GM19238 (cell line): ENCODE results near the gene PRPH.
"Not testable (repeated sequence)": the region's sequence is repeated elsewhere in the genome, so short reads cannot be mapped to it uniquely, and the experiment has no call there.

Experiments used
- DNase-seq: peaks from one replicate; pipeline ENCODE4 v3.0.0; 2011; ENCODE audit warnings: low spot score; ENCODE audit not compliant: insufficient read length

PRPH gene

DNA sequence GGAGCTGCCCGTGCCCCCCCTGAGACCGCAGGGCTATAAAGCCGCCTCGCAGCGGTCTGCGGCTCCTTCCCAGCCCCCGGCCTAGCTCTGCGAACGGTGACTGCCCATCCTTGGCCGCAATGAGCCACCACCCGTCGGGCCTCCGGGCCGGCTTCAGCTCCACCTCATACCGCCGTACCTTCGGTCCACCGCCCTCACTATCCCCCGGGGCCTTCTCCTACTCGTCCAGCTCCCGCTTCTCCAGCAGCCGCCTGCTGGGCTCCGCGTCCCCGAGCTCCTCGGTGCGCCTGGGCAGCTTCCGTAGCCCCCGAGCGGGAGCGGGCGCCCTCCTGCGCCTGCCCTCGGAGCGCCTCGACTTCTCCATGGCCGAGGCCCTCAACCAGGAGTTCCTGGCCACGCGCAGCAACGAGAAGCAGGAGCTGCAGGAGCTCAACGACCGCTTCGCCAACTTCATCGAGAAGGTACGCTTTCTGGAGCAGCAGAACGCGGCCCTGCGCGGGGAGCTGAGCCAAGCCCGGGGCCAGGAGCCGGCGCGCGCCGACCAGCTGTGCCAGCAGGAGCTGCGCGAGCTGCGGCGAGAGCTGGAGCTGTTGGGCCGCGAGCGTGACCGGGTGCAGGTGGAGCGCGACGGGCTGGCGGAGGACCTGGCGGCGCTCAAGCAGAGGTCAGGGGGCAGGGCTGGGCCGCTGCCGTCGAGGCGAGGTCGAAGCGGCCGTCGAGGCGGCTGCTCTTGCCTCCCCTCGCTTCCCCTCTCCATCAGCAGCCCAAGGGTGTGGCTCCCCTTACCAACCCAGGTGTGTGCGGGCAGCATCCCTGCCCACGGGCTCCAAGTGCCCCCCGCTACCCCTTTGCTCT is at the start of gene PRPH:
TSS of gene PRPH (plus strand) at position 66 of the 855 bp plus-strand sequence. CDS start at position 120, 54 bp downstream.
- DNase-seq = no peak

DNA sequence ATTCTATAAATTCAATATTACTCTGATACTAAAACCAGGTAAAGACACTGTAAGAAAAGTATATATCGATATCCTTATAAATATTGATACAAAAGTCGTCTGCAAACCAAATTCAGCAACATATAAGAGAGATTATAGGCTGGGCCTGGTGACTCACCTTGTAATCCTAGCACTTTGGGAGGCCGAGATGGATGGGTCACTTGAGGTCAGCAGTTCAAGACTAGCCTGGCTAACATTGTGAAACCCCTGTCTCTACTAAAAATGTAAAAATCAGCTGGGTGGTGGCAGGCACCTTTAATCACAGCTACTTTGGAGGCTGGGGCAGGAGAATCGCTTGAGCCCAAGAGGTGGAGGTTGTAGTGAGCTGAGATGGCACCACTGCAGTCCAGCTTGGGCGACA is 43.6 kb upstream of the PRPH start:
- no peak for DNase-seq

DNA sequence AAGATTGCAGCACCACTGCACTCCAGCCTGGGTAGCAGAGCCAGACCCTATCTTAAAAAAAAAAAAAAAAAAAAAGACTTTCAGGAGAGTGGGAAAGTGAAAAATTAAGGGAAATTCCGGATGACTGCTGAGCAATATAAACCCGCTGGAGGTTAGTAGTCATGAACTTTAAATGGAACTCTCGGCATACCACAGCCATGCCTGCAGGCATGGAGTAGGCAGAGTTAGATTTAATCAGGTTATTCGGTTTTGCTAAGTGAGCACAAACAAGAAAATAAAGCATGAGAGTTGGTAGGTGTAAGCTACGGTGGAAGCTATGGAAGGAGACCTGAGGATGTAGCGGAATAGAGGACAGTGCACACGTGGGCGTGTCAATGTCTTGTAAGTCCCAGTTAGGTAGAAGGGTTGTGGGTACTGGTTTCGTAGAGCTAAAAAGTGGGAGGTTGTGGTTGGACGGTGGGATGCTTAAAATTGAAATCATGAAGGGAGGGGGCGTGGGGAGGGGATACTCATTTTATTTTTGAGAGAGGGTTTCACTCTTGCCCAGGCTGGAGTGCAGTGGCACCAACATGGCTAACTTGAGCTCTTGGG is 41.8 kb upstream of the PRPH start:
- DNase-seq = no peak

DNA sequence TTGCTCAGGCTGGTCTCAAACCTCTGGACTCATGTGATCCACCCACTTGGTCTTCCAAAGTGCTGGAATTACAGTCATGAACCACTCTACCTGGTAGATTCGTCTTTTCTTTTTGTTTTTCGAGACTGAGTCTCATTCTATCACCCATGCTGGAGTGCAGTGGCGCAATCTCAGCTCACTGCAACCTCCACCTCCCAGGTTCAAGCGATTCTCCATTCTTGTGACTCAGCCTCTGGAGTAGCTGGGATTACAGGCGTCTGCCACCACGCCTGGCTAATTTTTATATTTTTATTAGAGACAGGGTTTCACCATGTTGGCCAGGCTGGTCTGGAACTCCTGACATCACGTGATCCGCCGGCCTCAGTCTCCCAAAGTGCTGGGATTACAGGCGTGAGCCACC is 39.5 kb upstream of the PRPH start:
- DNase-seq = not testable (repeated sequence)

DNA sequence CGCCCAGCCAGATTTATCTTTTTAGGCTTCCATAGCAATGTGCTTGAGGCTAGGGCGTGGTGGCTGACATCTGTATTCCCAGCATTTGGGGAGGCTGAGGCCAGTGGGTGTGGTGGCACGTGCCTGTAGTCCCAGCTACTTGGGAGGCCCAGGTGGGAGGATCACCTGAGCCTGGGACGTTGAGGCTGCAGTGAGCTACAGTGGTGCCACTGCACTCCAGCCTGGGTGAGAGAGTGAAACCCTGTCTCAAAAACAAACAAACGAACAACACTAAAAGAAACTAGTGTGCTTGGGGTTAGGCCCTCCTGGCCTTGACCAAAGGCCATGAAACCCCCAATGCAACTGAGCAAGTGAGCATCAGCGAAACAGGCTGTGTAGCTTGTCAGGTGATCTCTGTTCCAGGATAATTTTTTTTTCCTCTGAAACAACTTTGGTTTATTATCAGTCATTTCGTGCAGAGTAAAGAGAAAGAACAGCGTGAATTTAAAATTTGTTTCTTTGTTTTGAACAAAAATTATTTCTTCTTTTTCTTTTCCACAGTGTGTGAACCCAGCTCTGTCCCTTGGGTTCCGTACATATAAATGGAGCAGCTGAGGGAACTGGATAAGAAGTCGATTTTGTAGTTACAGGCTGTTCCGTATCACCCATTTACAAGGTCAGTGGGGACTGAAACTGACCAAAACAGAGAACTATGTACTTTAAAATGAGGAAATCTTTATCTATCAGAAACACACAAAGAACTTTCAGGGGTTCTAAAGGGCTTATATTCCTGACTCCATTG is 38.9 kb upstream of the PRPH start:
- no peak for DNase-seq

DNA sequence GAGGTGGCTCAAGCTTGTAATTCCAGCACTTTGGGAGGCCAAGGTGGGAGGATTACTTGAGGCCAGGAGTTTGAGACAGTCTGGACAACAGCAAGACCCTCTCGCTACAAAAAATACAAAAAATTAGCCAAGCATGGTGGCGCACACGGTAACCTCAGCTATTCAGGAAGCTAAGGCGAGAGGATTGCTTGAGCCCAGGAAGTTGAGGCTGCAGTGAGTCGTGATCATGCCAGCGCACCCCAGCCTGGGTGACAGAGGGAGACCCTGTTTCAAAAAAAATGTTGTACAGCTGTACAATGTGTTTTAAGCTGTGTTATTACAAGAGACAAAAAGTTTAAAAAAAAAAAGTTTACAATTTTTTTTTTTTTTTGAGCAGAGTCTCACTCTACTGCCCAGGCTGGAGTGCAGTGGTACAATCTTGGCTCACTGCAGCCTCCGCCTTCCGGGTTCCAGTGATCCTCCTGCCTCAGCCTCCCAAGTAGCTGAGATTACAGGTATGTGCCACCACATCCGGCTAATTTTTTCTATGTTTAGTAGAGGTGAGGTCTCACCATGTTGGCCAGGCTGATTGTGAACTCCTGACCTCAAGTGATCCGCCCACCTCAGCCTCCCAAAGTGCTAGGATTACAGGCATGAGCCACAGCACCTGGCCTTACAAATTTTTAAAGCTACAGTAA is 37.3 kb upstream of the PRPH start:
- not testable (repeated sequence) for DNase-seq

DNA sequence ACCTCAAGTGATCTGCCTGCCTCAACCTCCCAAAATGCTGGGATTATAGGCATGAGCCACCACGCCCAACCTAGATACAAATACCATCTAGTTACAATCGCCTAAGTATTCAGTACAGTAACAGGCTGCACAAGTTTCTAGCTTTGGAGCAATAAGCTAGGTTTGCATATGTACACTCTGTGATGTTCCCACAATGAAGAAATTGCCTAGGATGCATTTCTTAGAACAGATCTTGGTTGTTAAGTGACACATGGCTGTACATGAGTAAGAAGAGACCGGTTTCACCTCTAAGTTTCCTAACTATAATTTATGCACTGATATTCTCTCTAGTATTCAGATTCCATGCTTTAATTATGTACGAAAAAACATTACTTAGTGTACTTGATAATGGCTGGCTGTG is 35.5 kb upstream of the PRPH start:
- no peak for DNase-seq

DNA sequence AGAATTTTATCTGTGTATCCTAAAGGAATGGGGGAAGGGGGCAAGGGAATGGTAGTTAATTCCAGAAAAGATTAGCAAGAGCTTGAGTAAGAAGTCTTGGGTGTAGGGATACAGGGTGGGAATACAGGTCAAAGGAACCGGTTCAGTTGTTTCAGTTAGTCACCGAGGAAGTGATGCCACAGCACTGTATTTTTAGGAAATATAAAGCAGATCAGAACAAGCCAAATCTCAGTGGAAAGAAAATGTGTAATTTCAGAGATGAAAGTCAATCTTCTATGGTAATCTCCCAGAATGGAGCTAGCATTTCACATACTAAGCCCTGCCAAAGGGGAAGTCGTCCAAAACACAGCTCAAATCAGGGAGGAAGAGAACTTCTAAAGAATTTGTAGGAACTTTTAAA is 34.8 kb upstream of the PRPH start:
- DNase-seq = no peak

DNA sequence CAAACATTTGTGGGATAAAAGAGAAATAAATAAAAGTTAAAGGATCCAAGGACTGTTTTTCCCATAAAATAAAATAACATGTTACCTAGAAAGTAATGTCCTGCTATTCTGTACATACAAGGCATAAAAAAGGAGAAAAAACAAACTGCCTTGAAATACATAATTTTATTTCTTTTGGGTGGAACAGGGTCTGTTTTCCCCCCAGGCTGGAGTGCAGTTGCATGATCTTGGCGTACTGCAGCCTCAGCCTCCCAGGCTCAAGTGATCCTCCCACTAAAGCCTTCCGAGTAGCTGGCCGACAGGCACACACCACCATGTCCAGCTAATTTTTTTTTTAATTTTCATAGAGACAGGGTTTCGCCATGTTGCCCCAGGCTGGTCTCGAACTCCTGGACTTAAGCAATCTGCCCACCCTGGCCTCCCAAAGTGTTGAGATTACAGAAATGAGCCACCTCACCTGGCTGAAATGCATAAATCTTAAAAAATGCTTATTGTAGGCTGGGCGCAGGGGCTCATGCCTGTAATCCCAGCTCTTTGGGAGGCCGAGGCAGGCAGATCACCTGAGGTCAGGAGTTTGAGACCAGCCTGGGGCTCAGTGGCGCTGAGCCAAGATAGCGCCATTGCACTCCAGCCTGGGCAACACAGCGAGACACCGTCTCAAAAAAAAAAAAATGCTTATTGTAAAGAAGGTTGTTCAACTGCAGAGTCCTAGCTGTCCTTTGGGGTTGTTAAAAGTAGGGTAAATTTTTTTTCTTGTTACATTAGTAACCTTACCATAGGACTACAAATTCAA is 34.2 kb upstream of the PRPH start:
- no peak for DNase-seq

DNA sequence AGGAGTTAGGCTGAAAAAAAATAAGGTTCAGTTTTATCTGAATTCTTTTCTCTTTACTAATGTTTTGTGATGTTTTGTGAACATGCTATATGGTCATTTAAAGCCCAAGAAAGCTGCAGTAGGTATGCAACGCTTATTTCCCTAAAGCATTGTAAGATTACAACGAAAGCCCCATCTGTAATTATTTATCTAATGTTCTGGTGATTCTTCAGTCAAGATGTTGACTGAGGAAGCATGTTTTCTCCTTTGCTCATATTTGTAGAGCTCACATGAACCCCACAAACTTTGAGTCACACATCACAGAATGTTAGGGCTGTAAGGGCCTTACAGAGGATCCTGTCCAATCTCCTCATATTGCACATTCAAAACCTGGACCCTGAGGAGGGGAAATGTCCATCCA is 33.2 kb upstream of the PRPH start:
- DNase-seq = no peak

DNA sequence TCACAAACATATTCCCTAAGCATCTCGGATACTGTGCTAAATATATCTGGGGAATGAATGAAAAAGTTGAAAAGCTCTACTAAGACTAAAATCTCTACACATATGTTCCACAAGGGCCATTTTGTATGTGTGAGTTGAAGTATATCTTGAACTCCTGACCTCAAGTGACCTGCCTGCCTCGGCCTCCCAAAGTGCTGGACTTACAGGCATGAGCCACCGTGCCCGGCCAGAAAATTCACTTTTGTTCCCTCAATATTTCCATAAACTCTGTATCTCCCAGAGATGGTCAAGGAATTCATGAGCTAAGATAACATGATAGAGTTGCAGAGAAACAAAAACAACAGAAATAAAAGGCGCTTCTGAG is 31.6 kb upstream of the PRPH start:
- no peak for DNase-seq

DNA sequence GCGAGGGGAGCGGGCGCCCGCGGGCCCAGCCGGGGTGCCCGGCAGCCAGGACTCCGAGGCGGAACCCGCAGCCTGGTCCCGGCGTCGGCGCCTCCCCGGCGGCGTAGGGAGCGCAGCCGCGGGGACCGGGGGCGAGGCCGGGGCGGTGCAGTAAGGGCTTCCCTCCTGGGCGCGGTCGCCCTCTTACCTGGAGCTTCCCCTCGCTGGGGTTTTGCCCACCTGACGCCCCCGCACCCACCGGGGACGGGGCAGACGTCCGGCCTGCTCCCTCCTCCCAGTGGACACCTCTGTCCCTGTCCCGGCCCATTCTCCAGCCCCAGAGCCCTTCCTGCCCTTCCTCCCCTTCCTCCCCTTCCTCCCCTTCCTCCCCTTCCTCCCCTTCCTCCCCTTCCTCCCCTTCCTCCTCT is 30.5 kb upstream of the PRPH start:
- peak; percentile 54 for DNase-seq

DNA sequence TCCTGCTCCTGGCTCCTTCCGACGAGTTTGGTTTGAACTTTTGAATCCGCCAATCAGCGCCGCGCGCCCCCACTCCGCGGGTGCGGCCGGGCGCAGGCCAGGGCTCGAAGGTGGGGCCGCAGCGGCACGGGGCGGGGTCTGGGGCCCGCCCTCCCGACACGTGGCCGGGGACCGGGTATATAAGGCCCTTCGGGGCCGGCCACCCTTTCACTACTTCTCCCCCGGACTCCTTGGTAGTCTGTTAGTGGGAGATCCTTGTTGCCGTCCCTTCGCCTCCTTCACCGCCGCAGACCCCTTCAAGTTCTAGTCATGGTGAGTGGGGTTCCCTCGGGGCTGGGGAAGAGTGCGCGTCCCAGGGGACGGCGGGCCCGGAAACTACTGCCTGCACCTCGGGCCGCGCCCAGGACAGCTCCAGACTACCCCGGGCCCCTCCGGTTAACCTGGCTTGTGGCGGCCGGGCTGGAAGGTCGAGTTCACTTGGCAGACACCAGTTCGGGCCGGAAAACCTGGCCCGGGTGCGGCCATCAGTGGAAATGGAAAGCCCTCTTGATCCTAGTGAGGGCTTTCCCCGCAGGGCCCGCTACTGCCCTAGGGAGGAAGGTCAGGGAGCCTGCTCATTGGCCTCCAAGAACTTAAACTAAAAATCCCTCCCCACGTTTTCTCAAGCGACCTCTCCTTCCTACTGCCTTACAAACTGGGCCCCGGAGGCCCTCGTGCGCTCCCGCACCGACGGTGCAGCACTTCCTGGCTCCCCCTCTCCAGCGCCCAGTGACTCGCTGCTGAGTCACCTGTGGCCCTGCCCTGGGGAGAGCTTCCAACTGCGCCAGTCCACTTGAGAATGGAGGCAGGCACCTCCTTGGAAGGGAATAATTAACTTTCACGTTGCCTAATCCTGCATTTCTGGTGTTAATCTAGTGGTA is 29.8 kb upstream of the PRPH start, which contains the start of gene TUBA1C:
TSS of gene TUBA1C (plus strand) at position 210 of the 920 bp plus-strand sequence. CDS start at position 310, 100 bp downstream.
- DNase-seq = peak; percentile 96

DNA sequence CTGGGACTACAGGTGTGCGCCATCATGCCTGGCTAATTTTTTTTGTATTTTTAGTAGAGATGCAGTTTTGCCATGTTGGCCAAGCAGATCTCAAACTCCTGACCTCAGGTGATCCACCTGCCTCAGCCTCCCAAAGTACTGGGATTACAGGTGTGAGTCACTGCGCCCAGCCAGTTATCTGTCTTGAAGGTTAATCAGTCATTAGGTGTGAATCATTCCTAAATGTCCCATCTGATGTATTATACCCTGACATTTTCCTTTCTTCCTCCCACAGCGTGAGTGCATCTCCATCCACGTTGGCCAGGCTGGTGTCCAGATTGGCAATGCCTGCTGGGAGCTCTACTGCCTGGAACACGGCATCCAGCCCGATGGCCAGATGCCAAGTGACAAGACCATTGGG is 25.8 kb upstream of the PRPH start:
- not testable (repeated sequence) for DNase-seq

DNA sequence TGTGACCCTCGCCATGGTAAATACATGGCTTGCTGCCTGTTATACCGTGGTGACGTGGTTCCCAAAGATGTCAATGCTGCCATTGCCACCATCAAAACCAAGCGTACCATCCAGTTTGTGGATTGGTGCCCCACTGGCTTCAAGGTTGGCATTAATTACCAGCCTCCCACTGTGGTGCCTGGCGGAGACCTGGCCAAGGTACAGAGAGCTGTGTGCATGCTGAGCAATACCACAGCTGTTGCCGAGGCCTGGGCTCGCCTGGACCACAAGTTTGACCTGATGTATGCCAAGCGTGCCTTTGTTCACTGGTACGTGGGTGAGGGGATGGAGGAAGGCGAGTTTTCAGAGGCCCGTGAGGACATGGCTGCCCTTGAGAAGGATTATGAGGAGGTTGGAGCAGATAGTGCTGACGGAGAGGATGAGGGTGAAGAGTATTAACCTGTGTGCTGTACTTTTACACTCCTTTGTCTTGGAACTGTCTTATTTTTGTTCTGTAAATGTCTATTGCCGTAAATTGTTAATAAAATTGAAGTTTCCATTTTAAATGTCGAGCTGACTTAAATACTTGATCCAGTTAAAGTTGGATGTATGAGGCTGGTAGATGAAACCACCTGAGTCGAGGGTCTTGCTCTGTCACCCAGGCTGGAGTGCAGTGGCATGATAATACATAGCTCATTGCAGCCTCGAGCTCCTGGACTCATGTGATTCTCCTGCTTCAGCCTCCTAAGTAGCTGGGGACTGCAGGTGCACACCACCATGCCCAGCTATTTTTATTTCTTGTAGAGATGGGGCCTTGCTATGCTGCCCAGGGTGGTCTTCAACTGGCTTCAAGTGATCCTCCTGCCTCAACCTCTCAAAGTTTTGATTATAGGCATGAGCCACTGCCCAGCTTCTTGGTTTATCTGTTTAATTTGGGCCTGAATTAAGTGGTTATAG is 21.9 kb upstream of the PRPH start:
- no peak for DNase-seq

DNA sequence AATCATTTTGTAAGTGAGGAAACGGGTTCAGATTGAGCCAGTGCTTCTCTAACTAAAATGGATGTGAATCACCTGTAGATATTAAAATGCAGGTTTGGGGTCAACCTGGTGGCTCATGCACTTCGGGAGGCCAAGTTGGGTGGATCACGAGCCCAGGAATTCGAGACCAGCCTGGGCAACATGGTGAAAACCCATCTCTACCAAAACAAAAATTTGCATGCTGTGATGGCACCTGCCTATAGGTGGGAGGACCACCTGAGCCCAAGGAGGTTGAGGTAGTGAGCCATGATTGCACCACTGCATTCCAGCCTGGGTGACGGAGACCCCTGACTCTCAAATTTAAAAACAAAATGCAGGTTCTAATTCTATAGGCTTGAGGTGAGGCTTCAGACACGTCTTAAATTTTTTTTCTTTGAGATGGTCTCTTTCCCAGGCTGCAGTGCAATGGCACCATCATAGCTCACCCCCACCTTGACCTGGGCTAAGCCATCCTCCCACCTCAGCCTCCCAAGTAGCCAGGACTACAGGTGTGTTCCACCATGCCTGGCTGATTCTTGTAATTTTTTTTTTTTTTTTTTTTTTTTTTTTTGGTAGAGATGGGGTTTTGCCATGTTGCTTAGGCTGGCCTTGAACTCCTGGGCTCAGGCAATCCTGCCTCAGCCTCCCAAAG is 21.1 kb upstream of the PRPH start:
- no peak for DNase-seq

DNA sequence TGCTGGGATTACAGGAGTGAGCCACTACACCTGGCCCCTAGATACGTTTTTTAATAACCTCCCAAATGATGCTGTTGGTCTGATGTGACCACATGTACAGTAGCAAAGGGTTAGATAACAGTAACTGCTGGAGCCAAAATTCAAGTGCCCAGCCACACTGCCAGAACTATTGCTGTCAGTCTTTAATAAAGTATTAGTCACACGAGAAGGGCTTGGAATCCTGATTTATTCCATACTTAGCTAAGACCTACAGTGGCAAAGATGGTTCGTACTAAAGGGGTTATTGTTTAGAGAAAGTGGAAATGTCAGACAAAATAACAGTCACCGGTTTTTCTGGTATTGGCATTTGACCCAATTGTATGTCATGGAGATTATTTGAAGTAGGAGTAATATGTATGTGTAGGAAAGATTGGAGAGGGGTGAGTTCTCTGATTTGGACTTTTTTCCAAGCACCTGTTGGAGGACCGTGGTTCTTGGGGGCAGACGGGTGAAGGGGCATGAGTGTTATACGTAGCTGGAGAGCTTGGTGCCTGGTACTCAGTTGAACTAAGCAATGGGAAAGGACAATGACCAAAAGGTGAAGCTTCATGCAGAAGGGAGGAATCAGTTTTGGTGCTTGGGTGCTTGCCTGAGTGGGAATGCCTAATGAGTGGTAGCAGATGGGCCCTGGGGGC is 20.4 kb upstream of the PRPH start:
- no peak for DNase-seq
